Ishikawa (cell line): ENCODE data around the gene RGS6.

Source experiments
- CEBPB ChIP-seq: IDR thresholded peaks from 2 replicates; pipeline ENCODE4 v1.6.1; 2012
- EP300 ChIP-seq: IDR thresholded peaks from 2 replicates; pipeline ENCODE4 v1.6.1; 2012; ENCODE audit warnings: borderline replicate concordance
- FOXM1 ChIP-seq: IDR thresholded peaks from 2 replicates; pipeline ENCODE4 v1.6.1; 2012; ENCODE audit warnings: low read depth, borderline replicate concordance
- RAD21 ChIP-seq: IDR thresholded peaks from 2 replicates; pipeline ENCODE4 v1.6.1; 2012; ENCODE audit warnings: low read depth
- TAF1 ChIP-seq: IDR thresholded peaks from 2 replicates; pipeline ENCODE4 v1.6.1; 2012; ENCODE audit warnings: low read depth, mild to moderate bottlenecking
- TCF12 ChIP-seq: IDR thresholded peaks from 2 replicates; pipeline ENCODE4 v1.6.1; 2012; ENCODE audit warnings: low read depth
- TEAD4 ChIP-seq: IDR thresholded peaks from 2 replicates; pipeline ENCODE4 v1.6.1; 2012
- YY1 ChIP-seq: IDR thresholded peaks from 2 replicates; pipeline ENCODE4 v1.6.1; 2012; ENCODE audit warnings: low read depth
- ZBTB7A ChIP-seq: IDR thresholded peaks from 2 replicates; pipeline ENCODE4 v1.6.1; 2012; ENCODE audit warnings: low read depth
- TF ChIP-seq, protein P1 (sequence below): IDR thresholded peaks from 2 replicates; pipeline ENCODE4 v1.6.1; 2012; ENCODE audit warnings: low read depth, mild to moderate bottlenecking

DNA sequence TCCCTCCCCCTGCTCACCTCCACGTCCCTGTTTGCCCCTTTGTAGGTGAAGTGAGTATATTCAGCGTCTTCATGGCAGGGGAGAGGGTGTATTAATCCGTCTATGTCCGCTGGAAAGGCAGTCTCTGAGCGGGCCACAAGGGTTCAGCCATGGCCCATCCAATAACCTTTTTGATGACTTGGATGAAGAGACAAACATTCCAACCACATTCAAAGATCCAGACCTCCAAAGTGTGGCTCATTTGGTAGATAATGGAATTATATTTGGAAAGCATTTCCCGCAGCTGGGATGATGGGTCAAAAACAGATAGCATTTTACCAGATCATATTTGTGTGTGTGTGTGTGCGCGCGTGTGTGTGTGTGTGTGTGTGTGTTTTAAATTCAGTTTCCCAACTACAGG, 615.8 kb downstream of the RGS6 start:
- TF ChIP-seq YY1 (no peak), EP300 (no peak), ZBTB7A (no peak), CEBPB (no peak), RAD21 (no peak), TAF1 (no peak), TCF12 (no peak), FOXM1 (no peak), TEAD4 (no peak)
- TF ChIP-seq, protein P1, sequence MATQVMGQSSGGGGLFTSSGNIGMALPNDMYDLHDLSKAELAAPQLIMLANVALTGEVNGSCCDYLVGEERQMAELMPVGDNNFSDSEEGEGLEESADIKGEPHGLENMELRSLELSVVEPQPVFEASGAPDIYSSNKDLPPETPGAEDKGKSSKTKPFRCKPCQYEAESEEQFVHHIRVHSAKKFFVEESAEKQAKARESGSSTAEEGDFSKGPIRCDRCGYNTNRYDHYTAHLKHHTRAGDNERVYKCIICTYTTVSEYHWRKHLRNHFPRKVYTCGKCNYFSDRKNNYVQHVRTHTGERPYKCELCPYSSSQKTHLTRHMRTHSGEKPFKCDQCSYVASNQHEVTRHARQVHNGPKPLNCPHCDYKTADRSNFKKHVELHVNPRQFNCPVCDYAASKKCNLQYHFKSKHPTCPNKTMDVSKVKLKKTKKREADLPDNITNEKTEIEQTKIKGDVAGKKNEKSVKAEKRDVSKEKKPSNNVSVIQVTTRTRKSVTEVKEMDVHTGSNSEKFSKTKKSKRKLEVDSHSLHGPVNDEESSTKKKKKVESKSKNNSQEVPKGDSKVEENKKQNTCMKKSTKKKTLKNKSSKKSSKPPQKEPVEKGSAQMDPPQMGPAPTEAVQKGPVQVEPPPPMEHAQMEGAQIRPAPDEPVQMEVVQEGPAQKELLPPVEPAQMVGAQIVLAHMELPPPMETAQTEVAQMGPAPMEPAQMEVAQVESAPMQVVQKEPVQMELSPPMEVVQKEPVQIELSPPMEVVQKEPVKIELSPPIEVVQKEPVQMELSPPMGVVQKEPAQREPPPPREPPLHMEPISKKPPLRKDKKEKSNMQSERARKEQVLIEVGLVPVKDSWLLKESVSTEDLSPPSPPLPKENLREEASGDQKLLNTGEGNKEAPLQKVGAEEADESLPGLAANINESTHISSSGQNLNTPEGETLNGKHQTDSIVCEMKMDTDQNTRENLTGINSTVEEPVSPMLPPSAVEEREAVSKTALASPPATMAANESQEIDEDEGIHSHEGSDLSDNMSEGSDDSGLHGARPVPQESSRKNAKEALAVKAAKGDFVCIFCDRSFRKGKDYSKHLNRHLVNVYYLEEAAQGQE = no peak
